ENCODE measurements around the gene PIP5K1B. TPM values are rescaled to one million over a fixed set of nuclear protein-coding genes. Genes with fewer than 3 reads are reported as not detected.

The PIP5K1B gene
- total and polyA plus RNA-seq, 2 experiments from 2014 or later, result 3.2 to 5.0 TPM

GRCh38 chr9:69014013-69014412 lies 309.0 kb downstream of the PIP5K1B start, which contains the start of gene PRKACG:
Gene PRKACG, minus strand, starts transcription at chr9:69014113. Its CDS starts 21 bp downstream, at chr9:69014092.
- Histone ChIP-seq H3K4me1 (ENCODE audit: low read depth) (no peaks in the 10 kb centered on the region), H3K4me3 (no peak within 1 kb of the TSS), H3K9me3 (ENCODE audit: low read depth) (no peaks in the 10 kb centered on the region), H3K36me3 (no peaks in the 10 kb centered on the region), H3K27me3 (no peaks in the 10 kb centered on the region), H3K27ac (no peak within 1 kb of the TSS)
- TF ChIP-seq CTCF (IDR thresholded peaks at IDR 0.05; ENCODE audit: low read depth, low read length), result no peak
- DNase-seq (ENCODE audit: low read depth in 1 of 2, low spot score in 1 of 2), result no peak

GRCh38 chr9:69016191-69017096 lies 311.4 kb downstream of the PIP5K1B start:
- no peak for TF ChIP-seq CTCF (IDR thresholded peaks at IDR 0.05; ENCODE audit: low read depth, low read length)
- H3K4me1 ChIP-seq (ENCODE audit: low read depth), result peaks cover 4% of the 10 kb centered on the region
- H3K36me3 ChIP-seq, result no peaks in the 10 kb centered on the region
- H3K27ac ChIP-seq, result no peak overlapping the region
- DNase-seq (ENCODE audit: low read depth in 1 of 2, low spot score in 1 of 2), result no peak
- H3K4me3 ChIP-seq, result no peak overlapping the region
- H3K27me3 ChIP-seq, result no peaks in the 10 kb centered on the region
- no peaks in the 10 kb centered on the region for H3K9me3 ChIP-seq (ENCODE audit: low read depth)

GRCh38 chr9:69018737-69019136 lies 313.7 kb downstream of the PIP5K1B start:
- Histone ChIP-seq H3K4me1 (ENCODE audit: low read depth) (peaks cover 4% of the 10 kb centered on the region), H3K27me3 (no peaks in the 10 kb centered on the region), H3K36me3 (no peaks in the 10 kb centered on the region), H3K4me3 (no peak overlapping the region), H3K27ac (no peak overlapping the region), H3K9me3 (ENCODE audit: low read depth) (no peaks in the 10 kb centered on the region)
- no peak for TF ChIP-seq CTCF (IDR thresholded peaks at IDR 0.05; ENCODE audit: low read depth, low read length)
- DNase-seq (ENCODE audit: low read depth in 1 of 2, low spot score in 1 of 2), result no peak

GRCh38 chr9:69019808-69020207 lies 314.8 kb downstream of the PIP5K1B start:
- no peak for DNase-seq (ENCODE audit: low read depth in 1 of 2, low spot score in 1 of 2)
- Histone ChIP-seq H3K9me3 (ENCODE audit: low read depth) (no peaks in the 10 kb centered on the region), H3K27ac (no peak overlapping the region), H3K4me1 (ENCODE audit: low read depth) (peaks cover 4% of the 10 kb centered on the region), H3K36me3 (no peaks in the 10 kb centered on the region), H3K4me3 (no peak overlapping the region), H3K27me3 (no peaks in the 10 kb centered on the region)
- TF ChIP-seq CTCF (IDR thresholded peaks at IDR 0.05; ENCODE audit: low read depth, low read length), result no peak

- H3K36me3 ChIP-seq, result no peaks in the 10 kb centered on the region
- TF ChIP-seq CTCF (IDR thresholded peaks at IDR 0.05; ENCODE audit: low read depth, low read length), result no peak
These were observed 315.5 kb downstream of the PIP5K1B start for GRCh38 chr9:69020301-69021145.

More at GRCh38 chr9:69020301-69021145, 315.5 kb downstream of the PIP5K1B start:
- Histone ChIP-seq H3K4me3 (no peak overlapping the region), H3K9me3 (ENCODE audit: low read depth) (no peaks in the 10 kb centered on the region), H3K27me3 (no peaks in the 10 kb centered on the region), H3K4me1 (ENCODE audit: low read depth) (peaks cover 4% of the 10 kb centered on the region), H3K27ac (no peak overlapping the region)
- no peak for DNase-seq (ENCODE audit: low read depth in 1 of 2, low spot score in 1 of 2)

All from cardiac muscle cell (in vitro differentiated cells and primary cell).